Measurements from ENCODE around the gene ACADL.

ACADL gene

DNA sequence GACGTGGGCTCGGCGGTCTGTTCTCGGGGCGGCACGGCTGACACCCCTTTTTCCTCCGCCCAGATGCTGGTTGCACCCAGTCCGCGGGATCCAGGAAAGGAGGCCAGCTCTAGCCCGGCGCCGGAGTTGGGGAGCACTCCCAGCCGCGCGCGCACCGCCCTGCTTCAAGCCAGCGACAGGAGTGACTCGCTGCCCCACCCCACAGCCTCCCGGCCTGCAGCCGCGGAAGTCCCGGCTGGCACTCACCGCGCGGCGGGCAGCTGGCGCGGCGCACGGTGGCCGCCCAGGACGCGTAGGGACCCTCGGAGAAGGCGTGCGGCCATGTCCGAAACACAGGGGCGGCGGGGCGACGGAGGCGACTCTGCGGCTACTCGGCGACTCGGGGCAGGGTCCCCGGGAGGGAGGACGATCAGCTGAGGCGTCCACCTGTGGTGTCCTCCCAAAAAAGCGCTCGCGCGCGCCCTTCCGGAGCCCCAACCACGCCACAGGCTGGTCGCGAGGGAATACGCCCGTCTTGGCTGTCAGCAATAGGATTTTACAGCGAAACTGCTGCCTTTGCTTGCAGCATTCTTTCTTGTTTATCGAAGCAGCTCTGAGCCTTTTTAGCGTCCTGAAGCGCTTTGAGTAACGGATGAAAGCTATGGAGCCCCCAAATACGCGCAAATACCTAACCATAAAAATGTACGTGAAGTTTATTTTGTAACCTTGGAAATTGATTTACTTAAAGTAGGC lies at the start of gene ACADL:
Gene ACADL (minus strand): TSS at position 507 of the 732 bp plus-strand sequence. CDS start 184 bp downstream, at position 323.
- DNase-seq: peak; percentile 77

DNA sequence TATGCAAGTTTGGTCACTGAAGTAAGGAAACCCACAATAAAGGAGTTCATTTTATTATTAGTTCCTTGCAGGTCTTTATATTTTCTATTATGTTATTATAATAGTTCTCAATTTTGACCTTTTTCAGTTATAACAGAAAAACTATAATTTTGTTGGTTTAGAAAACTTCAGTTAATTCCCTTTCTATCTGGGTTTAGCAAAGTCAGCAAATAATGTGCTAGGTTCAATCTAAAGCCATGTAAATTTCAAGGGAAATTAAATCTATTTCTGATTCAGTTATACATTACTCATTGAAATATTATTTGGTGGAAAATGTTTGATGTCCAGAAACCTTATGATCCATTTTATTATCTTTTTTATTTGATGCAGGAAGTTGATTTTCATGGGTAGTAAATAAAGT lies 46.1 kb upstream of the ACADL start:
- no peak for DNase-seq

DNA sequence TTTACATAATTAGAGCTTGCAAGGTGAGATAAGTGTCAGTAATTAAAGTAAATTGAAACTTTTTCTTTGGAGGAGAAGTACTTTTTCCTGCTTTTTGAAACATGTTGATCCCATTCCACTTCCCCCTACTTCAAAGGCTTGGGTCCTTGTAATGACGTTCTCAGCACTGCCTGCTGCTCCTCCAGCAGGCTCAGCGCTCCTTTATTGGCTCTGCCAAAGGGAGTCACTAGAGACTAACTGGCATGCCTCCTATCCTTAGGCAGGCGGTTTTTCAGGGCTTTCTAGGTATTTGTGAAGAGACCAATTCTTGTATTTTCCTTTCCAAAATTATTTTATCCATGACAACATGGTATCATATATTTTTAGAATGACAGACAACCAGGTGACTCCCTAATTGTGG lies 43.9 kb upstream of the ACADL start:
- DNase-seq: no peak

DNA sequence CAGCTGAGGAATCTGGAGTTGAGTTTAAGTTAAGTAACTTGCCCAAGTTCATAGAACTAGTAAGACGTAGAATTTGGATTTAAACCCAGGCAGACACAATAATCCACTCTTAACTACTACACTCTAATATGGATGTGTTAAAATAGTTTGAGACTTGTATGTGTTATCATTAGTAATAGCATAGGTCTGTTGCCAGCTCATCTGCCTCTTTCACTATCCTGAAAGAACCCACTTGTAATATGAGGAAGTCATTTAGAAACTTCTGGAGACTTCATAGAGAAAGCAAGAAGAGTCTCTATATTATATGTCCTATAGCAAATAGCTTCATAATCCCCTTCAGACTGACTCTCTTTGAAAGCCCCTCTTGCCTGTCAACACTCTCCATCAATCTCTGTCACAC lies 43.0 kb upstream of the ACADL start:
- no peak for DNase-seq

DNA sequence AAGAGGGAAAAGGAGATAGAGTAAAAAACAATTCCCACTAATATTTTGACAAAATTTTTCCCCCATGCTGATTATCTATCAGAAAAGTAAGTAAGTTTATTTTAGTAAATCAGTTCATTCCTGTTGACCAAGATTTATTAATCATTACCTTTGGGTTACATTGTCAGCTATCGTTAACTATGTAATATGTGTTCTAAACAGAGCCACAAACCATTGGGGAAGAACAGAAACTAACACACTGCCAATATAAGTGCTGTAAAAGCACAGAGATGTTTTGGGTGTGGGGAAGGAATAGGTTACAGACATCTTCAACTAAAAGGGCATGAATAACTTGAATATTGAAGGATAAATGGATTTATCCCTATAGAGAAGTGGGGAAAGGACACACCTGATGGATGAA lies 42.5 kb upstream of the ACADL start:
- DNase-seq: no peak

DNA sequence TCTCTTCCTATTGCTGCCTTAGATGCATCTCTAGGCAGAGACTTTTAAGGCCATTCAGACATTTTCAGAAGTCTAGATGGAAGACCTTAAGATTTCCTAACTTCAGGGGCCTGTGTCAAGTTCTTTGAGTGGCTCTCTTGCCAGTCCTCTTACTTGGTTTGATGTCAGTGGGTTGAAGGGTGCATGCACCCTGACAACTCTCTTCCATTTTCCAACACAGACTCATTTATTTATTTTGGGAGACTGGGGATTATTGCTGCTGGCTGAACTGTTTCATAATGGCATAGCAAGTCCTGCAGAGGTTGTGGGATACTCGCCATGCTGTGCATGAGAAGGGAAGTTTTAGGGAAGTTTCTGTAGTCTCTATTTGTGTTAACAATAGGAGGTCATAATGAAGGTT lies 39.0 kb upstream of the ACADL start:
- DNase-seq: no peak

DNA sequence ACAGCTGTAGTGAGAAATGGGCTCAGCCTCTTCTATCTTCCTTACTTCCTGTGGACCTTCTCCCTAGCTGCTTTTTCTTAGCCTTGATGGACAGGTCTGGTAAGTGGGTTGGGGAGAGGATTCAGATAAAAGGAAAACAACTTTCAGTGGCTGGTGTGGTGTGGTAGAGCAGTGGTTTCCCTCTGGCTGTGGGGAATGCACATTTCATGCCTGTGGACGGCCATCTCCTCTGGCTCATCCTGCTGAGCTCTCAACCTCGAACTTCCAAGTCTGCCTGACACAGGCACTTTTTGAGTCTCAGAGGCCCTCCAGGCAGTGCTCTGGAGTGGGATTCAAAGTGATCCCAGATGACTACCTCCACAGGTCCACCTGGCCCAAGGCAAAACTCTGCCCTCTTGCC lies 38.6 kb upstream of the ACADL start:
- DNase-seq: no peak

DNA sequence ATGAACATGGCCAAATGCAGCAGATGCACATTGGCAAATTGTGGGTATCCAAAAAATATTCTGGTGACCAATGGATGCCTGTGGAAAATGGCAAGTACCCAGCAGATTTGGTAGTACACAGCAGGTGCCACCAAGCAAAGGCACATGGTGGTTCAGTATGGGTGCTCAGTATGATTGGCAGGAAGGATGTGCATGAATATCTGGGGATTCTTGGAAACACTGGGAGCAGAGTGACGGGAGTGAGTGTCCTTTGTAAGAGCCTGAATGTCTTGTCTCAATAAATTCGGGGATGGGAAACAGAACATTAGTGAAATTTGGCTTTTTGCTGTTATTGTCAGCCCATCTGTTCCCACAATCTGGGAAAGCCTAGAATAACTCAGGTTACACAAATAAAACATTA lies 36.8 kb upstream of the ACADL start:
- DNase-seq: no peak

DNA sequence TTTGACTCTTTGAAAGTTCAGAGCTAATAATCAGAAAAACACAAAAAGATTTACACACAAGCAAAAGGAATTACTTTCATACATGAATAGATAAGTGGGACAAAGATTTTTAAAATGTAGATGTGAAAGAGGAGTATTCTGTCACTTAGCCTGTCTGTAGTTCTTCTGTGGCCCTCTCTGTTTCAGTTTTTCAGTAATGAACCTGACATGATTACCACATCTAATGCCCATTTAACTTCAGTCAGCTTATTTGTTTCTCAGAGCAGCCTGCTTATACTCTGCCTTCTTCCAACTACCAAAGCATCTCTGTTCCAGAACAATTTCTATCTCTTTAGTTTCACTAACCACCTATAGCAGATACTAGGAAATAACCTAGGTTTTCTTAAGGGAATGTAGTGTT lies 34.4 kb upstream of the ACADL start:
- DNase-seq: no peak

DNA sequence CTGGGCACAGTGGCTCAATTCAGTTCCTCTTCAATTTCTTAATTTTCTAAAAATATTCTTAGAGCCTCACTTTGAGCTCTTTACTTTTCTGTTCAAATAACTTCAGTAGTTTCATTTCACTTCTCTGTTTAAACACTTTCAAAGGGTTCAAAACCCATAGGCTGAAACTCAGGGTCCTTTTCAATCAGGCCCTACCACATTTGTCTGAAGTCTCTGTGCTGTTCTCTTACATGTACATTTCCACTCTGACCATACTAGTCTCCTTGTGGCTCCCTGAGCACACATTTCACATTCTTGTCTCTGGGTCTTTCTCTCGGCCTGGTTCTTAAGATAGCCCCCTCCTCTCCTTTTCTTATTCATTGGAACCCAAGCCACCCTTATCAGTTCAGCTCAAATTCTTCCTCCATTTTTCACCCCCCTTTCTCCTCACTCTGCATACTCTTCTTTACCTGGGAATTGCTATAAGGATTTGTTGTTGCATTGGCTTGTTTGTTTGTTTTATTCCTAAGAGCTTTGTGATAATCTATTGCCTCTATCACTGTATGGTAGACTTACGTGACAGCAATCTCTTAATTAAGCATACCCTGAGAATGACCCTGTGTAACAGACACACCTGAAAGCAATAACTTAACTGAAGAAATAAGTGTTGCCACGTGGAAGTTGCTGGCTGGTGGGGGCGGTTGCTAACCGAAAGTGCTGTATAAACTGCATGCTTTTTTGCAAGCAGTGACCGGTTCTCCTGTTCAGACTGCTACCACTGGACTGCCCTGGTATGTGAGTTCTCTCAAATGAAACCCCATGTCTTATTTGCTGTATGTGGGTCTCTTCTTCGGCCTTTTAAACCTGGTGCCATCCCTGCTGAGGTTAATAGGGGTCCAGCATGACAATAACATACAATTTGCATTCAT lies 27.7 kb upstream of the ACADL start:
- no peak for DNase-seq

DNA sequence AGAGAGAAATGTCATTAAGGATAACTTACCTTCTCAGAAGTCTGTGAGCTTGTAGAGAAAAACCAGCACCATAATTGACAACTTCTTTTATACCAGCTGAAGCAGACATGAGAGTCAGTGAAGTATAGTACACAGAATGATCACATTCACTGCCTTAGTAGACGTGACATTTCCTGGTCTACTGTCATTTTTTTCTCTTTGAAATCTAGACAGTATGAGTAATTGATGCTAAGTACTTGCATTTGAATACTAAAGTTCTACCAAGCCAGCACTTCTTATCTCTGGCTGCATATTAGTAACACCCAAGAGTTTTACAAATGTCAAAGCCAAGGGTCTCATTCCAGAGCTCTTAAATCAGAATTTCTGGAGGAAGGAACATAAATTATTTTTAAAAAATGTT lies 25.4 kb upstream of the ACADL start:
- DNase-seq: no peak

DNA sequence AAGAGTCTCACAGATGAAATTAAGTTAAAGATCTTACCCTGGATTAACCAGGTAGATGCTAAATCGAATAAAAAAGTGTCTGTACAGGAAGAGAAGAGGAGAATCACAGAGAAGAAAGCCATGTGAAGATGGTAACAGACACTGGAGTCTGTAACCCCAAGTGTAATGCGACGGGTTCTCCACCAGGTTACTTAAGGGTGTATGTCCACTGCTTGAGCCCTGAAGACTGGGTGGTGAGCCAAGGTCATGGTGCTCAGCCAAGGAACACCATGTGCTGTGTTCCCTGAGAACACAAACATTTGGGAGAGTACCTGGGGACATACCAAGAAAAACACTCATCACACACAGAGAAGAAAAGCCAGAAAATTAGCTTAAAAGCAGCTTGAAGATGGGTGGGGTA lies 8.2 kb upstream of the ACADL start:
- DNase-seq: no peak

DNA sequence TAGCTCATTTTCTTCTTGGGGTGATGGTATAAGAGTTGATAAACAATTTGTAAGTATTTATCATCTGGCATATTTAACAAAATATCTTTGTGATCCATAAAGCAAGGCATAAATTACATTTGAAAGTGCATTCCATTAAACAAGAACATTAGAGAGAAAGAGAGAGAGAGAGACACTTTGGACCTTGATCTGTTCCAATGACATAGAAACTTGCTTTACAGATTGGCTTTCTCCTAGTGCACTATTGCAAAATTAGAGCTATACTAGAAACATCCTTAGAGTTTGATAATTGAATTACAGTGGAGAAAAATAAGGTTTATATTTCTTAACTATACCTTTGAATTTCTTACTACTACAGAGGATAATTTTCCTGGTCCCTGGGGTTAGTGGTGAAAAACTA lies 5.7 kb upstream of the ACADL start:
- DNase-seq: no peak

DNA sequence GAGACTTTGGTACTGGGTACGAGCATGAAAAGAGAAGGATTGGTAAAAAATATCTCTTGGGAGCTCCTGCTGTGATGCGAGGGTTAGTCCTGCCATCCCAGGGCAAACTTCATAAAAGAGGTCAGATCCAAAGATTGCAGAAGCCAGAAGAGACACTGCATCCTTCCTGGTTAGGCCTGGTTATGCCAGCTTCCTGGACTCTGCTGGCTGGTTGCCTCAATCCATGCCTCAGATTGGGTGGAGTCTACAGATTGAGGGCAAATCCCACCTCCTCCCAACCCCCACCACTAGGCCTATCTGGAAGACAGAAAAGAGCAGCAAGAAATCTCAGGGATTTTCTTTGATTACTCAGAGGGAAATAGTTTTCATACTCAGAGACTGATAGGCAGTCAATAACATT lies 5.3 kb upstream of the ACADL start:
- no peak for DNase-seq

DNA sequence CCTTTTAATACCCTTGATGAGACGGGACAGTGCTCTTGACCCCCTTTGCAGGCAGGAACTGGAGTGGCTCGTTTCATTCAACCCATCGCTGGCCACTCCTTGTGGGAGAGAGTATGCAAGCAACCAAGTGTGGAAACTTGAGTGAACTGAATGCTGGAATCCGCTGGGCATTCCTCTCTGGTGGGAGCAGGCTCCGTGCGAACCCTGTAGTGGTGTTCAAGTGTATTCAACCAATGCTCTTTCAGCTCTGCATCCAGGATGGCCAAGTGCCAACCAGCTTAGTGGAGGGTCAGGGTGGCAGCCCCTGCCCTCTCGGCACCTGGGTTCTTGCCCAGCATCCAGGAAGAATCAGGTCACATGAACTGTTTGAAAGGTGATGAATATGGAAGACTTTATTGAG lies 3.3 kb upstream of the ACADL start:
- DNase-seq: no peak

DNA sequence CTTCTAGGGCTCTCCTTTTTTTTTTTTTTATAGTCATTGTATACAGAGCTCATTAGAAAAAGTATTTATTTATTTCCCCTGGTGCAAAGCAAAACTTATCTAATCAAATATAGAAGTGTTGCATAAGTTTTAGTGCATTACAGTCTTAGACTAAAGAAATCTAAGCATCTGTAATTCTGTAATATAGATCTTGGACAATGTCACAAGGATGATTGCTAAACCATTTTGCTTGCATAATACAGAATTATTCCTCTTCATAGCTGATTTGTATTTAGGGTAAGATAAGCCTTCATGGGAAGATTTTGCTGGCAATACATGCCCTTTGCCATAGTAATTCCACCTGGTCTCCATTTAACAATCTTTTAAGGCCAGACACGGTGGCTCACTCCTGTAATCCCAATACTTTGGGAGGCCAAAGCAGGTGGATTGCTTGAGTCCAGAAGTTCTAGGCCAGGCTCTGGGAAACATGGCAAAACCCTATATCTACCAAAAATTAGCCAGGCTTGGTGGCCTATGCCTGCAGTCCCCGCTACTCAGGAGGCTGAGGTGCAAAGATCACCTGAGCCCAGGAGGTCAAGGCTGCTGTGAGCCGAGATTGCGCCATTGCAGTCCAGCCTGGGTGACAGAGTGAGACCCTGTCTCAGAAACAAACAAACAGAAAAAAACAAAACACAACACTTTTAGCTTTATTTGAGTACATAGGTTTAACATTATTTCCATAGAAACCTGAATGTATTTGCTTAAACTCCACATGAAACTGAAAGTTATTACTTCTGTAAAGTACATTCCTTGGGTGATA lies 2.2 kb upstream of the ACADL start:
- DNase-seq: no peak

DNA sequence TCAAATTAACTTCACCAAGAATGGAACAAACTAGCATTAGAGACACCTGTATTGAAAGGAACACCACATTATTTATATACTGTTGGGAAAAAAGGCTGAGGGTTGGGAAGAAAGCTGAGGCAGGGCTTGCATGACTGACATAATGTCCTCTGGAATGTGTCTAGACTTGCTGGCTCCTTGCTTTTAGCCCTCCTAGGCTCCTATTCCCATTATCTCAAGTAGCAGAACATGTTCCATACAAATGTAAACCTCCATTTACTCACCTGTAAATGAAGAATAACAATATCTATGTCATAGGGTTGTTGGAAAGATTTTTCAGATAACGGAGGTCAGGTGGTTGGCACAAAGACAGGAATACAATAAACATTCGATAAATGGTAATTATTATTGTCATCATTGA lies 976 bp upstream of the ACADL start:
- no peak for DNase-seq

DNA sequence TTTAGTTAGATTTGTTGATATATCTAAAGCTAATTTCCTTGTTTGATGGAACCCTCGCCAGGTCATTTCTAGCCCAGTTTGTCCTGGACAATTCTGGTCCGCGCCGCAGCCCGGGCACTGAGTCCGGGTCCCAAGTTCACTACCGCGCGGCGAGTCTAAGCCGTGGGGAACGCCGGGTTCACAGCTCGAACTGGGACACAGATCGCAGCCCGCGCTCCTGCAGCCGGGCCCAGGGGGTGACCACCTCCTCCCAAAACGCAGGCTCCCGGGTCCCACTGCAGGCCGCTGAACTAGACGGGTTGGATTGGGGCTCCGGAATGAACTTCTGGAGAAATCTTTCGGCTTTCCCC lies 681 bp downstream of the ACADL start:
- DNase-seq: no peak

DNA sequence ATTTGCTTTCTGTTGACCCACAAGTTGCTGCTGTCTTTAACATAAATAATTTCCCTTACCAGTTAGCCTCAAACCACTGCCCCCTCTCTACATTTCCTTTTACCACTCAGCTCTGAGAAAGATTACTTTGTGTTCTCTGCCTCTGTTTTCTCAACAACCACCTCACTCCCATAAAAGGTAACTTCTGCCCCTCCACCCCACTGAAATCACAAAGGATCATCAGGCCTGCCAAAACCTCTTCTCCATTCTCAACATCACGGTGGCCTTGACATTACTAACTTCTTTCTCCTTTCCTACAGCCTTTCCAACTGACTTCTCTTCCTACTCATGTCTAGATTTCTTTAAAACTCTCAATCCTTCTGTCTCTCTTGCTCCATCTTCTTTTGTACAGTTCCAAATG lies 10.1 kb downstream of the ACADL start:
- DNase-seq: no peak

DNA sequence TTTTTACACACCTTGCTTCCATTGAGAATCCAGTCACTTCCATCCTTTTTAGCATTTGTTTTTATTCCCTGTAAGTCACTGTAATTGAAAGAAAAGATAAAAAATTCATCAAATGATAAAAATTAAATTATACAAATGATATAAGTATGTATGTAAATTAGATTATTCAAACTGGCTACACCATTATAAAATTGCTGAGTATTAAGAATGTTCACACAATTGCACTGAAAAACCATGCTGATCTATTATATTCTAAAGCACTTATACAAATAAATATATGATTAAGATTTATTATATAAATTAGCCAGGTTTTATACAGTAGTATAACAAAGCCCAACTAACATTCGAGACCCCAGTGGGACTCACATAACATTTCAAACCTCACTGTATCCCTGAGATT lies 15.1 kb downstream of the ACADL start:
- no peak for DNase-seq

DNA sequence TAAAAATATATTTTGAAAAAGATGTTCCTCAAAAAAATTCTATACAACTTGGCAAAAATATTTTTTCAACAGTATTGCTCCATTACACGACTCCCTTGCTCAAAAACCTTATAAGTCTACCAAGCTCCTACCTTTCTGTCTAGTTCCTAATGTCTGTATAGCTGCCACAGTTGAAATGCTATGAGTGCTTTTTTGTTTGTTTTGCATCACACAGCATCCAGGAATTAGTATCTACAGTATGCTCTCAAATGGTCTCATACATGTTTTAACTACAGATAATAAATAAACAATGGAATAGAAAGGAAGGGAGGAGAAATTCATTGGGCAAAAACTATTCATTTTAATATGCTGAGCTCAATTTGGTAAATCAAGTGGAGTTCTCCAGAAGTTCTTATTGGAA lies 17.3 kb downstream of the ACADL start:
- DNase-seq: no peak

DNA sequence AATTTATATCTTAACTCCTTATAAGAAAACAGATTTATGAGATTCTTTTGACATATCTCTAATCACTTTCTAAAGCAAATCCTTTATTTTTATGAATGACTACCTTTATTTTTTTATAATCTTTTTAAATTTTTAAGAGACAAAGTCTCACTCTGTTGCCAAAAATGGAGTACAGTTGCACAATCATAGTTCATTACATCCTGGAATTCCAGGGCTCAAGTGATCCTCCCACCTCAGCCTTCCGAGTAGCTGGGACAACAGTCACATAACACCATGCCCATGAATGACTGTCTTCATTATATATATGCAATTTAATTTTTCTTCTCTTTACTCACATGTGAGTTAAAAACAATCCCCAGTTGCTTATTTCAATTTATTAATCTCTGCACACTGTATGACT lies 21.7 kb downstream of the ACADL start:
- DNase-seq: no peak

DNA sequence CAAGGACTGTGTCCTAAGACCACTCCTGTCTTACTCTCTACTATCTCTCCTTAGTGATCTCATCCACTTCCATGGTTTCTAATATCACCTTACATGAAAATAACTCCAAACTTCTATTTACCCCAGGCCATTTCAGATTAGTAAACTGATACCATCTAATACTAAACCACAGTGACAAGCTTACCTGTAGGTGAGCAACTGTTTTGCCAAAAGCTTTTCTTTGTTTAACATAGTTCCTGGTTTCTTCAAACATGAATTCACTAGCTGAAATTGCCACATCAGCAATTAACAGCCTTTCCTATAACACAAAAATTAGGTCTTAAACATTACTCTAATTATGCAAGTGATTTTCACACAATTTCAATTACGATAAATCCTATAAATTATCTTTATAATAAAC lies 22.1 kb downstream of the ACADL start:
- DNase-seq: no peak

DNA sequence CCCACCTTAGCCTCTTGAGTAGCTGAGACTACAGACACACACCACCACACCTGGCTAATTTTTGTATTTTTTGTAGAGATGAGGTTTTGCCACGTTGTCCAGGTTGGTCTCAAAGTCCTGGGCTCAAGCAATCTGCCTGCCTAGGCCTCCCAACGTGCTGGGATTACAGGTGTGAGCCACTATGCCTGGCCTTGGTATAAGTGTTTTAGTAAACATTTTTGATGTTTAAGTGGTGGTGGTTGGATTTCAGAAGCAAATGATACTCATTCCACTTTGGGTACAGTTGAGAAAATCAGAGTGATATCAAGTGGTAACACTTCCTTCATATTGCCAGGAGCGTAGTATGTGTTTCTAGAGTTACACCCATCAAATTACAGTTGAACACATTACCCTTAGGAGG lies 25.4 kb downstream of the ACADL start:
- peak; percentile 14 for DNase-seq
